Measurements from ENCODE around the gene RNF8.

DNA sequence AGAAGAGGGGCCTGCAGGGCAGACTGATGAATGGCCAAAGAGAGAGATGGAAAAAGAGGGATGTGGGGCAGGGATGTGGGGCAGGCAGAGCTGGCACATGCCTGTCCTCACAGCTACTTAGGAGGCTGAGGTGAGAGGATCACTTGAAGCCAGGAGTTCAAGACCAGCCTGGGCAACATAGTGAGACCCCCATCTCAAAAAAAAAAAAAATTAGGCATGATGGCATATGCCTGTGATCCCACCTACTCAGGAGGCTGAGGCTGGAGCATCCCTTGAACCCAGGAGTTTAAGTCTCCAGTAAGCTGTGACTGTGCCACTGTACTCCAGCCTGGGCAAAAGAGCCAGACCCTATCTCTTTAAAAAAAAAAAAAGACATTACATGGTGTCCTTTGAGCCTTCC is 34.8 kb downstream of the RNF8 start:
- TF ChIP-seq, protein P1, sequence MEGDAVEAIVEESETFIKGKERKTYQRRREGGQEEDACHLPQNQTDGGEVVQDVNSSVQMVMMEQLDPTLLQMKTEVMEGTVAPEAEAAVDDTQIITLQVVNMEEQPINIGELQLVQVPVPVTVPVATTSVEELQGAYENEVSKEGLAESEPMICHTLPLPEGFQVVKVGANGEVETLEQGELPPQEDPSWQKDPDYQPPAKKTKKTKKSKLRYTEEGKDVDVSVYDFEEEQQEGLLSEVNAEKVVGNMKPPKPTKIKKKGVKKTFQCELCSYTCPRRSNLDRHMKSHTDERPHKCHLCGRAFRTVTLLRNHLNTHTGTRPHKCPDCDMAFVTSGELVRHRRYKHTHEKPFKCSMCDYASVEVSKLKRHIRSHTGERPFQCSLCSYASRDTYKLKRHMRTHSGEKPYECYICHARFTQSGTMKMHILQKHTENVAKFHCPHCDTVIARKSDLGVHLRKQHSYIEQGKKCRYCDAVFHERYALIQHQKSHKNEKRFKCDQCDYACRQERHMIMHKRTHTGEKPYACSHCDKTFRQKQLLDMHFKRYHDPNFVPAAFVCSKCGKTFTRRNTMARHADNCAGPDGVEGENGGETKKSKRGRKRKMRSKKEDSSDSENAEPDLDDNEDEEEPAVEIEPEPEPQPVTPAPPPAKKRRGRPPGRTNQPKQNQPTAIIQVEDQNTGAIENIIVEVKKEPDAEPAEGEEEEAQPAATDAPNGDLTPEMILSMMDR (tag by site-specific recombination; IDR thresholded peaks at IDR 0.05) = no peak
- TF ChIP-seq, protein P2, sequence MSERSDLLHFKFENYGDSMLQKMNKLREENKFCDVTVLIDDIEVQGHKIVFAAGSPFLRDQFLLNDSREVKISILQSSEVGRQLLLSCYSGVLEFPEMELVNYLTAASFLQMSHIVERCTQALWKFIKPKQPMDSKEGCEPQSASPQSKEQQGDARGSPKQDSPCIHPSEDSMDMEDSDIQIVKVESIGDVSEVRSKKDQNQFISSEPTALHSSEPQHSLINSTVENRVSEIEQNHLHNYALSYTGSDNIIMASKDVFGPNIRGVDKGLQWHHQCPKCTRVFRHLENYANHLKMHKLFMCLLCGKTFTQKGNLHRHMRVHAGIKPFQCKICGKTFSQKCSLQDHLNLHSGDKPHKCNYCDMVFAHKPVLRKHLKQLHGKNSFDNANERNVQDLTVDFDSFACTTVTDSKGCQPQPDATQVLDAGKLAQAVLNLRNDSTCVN (tag by site-specific recombination; optimal IDR thresholded peaks at IDR 0.05) = no peak
- TF ChIP-seq ZNF274 (IDR thresholded peaks at IDR 0.05; ENCODE audit: low read length) (no peak), ZNF274 (tag by site-specific recombination; IDR thresholded peaks at IDR 0.05; ENCODE audit: borderline replicate concordance) (no peak), ZNF670 (tag by site-specific recombination; IDR thresholded peaks at IDR 0.05; ENCODE audit: low read depth) (no peak), WT1 (tag by site-specific recombination; IDR thresholded peaks at IDR 0.05) (no peak), ZNF366 (tag by site-specific recombination; conservative IDR thresholded peaks at IDR 0.05) (no peak), ZNF239 (tag by site-specific recombination; IDR thresholded peaks at IDR 0.05) (no peak)
- TF ChIP-seq, protein P3, sequence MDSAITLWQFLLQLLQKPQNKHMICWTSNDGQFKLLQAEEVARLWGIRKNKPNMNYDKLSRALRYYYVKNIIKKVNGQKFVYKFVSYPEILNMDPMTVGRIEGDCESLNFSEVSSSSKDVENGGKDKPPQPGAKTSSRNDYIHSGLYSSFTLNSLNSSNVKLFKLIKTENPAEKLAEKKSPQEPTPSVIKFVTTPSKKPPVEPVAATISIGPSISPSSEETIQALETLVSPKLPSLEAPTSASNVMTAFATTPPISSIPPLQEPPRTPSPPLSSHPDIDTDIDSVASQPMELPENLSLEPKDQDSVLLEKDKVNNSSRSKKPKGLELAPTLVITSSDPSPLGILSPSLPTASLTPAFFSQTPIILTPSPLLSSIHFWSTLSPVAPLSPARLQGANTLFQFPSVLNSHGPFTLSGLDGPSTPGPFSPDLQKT (IDR thresholded peaks at IDR 0.05; ENCODE audit: borderline replicate concordance, low read depth, low read length) = no peak
- TF ChIP-seq, protein P4, sequence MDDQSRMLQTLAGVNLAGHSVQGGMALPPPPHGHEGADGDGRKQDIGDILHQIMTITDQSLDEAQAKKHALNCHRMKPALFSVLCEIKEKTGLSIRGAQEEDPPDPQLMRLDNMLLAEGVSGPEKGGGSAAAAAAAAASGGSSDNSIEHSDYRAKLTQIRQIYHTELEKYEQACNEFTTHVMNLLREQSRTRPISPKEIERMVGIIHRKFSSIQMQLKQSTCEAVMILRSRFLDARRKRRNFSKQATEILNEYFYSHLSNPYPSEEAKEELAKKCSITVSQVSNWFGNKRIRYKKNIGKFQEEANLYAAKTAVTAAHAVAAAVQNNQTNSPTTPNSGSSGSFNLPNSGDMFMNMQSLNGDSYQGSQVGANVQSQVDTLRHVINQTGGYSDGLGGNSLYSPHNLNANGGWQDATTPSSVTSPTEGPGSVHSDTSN (CRISPR knock-in tag; IDR thresholded peaks at IDR 0.05) = no peak
- TF ChIP-seq, protein P5, sequence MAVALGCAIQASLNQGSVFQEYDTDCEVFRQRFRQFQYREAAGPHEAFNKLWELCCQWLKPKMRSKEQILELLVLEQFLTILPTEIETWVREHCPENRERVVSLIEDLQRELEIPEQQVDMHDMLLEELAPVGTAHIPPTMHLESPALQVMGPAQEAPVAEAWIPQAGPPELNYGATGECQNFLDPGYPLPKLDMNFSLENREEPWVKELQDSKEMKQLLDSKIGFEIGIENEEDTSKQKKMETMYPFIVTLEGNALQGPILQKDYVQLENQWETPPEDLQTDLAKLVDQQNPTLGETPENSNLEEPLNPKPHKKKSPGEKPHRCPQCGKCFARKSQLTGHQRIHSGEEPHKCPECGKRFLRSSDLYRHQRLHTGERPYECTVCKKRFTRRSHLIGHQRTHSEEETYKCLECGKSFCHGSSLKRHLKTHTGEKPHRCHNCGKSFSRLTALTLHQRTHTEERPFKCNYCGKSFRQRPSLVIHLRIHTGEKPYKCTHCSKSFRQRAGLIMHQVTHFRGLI (tag by site-specific recombination; IDR thresholded peaks at IDR 0.05) = no peak

Data from HEK293 (cell line).